Activated naive CD8-positive, alpha-beta T cell treated with anti-CD3 and anti-CD28 coated beads, Interleukin-2, amount 50 U/mL, for 24 hours (primary cell): ENCODE data around the gene PSAP.

Experiments used
- ATAC-seq: fragments of 150-1000 bp; cut with Tn5 transposase; one replicate; pipeline ENCODE4 v1.10.0; 2021
- DNase-seq: peaks from one replicate; pipeline ENCODE4 v3.0.0; 2021
- H3K27ac Mint-ChIP-seq: one replicate; pipeline ENCODE4 v1.8.0; 2021; ENCODE audit warnings: mild to moderate bottlenecking, mixed read lengths
- H3K27me3 Mint-ChIP-seq: one replicate; pipeline ENCODE4 v1.8.0; 2021; ENCODE audit warnings: mixed read lengths
- H3K36me3 Mint-ChIP-seq: one replicate; pipeline ENCODE4 v1.8.0; 2021; ENCODE audit warnings: low read depth, mixed read lengths
- H3K4me1 Mint-ChIP-seq: one replicate; pipeline ENCODE4 v1.8.0; 2021; ENCODE audit warnings: mixed read lengths
- H3K4me3 Mint-ChIP-seq: one replicate; pipeline ENCODE4 v1.8.0; 2021; ENCODE audit warnings: mild to moderate bottlenecking, moderate library complexity, mixed read lengths
- H3K9me3 Mint-ChIP-seq: one replicate; pipeline ENCODE4 v1.8.0; 2021; ENCODE audit warnings: mixed read lengths

PSAP gene

DNA sequence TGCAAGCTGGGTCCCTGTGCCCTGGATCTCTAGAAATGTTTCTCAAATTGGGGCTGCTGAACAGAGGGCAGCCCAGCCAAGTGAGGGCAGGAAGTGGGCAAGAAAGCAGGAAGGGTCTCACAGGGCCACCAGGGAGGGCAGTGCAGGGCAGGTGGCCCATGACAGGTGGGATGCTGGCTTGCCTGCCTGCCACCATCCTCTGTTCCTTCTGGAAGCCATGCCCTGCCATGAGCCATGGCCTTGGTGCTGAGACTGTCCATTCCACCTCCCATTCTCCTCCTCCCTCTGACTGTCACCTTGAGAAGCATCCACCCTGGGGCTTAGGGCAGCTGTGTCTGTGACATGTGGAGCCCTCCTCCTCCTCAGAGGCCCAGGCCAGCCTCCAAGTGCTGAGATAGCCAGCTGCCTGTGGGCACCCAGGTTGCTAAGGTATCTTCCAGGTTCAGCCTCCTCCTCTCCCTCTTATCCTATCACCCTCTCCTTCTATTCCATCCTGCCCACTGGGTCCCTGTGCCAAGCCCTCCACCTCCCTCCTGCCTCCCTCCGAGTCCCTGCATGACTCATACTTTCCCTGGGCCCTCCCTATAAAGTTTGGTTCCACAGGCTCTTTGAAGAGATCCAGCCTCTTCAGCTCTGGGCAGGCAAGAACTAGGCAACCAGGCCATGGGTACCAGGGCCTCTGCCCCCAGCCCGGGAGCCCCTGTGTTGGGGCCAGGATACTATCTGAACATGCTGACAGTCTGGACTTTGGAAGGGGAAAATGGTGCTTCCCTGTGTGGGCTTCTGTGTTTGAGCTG is 79.0 kb downstream of the PSAP start:
- Mint-ChIP-seq H3K27ac (peak overlapping the region; percentile 95), H3K4me1 (peaks cover 86% of the 10 kb centered on the region), H3K36me3 (peaks cover 31% of the 10 kb centered on the region), H3K9me3 (no peaks in the 10 kb centered on the region), H3K27me3 (no peaks in the 10 kb centered on the region), H3K4me3 (peak overlapping the region; percentile 87)
- ATAC-seq (peak; percentile 23), DNase-seq (peak; percentile 61)

DNA sequence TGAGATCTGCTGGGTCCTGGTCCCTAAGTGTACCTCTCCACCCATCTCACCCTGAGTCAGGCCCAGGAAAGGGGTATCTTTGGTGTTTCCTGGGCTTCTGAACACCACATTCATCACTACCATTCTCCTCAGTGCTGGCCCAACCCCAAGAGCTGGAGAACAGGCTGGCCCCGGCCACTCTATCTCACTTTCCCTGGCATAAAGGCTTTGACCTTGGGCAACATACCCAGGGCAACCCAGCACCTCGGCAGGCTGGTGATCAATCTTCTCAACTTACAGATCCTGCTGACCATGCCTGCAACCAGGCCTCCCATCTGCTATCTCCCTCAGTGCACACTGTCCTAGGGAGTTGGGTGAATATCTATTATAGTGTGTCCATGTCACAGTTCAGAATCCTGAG is 79.8 kb downstream of the PSAP start:
- Mint-ChIP-seq H3K36me3 (peaks cover 38% of the 10 kb centered on the region), H3K4me3 (peak overlapping the region; percentile 87), H3K9me3 (no peaks in the 10 kb centered on the region), H3K27me3 (no peaks in the 10 kb centered on the region), H3K4me1 (peaks cover 86% of the 10 kb centered on the region), H3K27ac (peak overlapping the region; percentile 95)
- ATAC-seq (no peak), DNase-seq (no peak)

DNA sequence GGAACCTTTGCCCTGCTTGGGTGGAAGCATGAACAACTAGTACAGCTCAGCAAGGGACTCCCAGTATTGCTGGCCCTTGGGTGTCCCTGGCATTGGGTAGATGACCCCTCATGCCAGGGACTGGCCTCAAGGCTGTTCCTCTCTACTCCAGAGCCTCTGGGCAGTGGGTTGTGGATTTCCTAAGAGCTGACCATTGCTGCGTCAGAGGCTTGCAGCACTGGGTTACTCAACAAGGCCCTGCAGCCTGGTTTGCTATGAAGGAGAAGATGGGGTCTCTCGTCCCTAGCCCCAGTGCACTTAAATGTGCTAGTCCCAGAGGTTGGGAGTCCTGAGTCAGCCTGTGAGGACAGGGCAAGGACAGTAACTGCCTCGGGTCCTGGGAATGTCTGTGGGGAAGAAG is 80.3 kb downstream of the PSAP start:
- H3K4me3 Mint-ChIP-seq: peak overlapping the region; percentile 87
- H3K27ac Mint-ChIP-seq: peak overlapping the region; percentile 95
- H3K36me3 Mint-ChIP-seq: peaks cover 38% of the 10 kb centered on the region
- H3K27me3 Mint-ChIP-seq: no peaks in the 10 kb centered on the region
- peaks cover 85% of the 10 kb centered on the region for H3K4me1 Mint-ChIP-seq
- DNase-seq (no peak), ATAC-seq (no peak)
- H3K9me3 Mint-ChIP-seq: no peaks in the 10 kb centered on the region

DNA sequence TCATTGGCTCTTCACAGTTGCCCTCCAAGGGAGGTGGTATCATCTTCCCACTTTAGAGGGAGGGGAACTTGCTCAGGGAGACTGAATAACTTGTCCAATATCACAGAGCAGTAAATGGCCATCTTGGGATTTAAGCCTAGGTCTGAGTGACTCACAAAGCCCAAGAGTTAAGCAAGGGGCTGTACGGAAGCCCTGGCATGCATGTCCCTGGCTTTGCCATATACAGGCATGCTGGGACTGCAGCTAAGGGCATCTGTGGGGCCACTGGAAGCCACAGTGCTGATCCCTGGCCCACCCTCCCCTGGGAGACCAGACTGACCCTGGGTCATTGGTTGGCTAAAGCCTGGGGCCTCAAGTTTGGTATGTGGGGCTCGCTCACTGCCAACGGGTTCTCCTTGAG is 80.8 kb downstream of the PSAP start:
- no peak for DNase-seq
- H3K9me3 Mint-ChIP-seq: no peaks in the 10 kb centered on the region
- H3K27me3 Mint-ChIP-seq: no peaks in the 10 kb centered on the region
- H3K4me3 Mint-ChIP-seq: peak overlapping the region; percentile 87
- peaks cover 85% of the 10 kb centered on the region for H3K4me1 Mint-ChIP-seq
- H3K27ac Mint-ChIP-seq: peak overlapping the region; percentile 95
- no peak for ATAC-seq
- peaks cover 42% of the 10 kb centered on the region for H3K36me3 Mint-ChIP-seq

DNA sequence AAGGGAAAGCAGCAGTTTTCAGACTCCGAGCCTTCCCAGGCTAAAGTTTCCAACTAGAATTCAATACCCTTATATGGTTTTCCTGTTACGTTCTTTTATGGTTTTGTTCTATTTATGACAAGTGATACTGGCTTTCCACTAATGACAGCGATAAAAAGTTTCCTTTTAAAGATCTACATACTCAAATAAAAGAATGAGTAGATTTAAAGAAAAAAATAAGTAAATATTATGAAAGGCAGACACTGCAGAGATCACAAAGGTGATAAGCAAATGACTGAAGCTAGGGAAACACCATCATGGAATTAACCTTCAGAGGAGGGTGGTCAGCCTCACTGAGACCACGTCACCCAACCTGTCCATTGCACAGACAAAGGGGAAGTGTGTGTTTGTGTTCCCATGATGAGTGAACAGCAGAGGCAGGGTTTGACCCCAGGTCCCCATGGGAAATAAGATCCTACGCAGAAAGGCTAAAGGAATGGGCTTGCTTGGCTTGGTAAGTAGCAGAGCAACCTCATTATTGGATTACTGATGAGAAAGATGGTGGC is 81.7 kb downstream of the PSAP start:
- Mint-ChIP-seq H3K36me3 (peaks cover 47% of the 10 kb centered on the region), H3K9me3 (no peaks in the 10 kb centered on the region), H3K27ac (peak overlapping the region; percentile 95), H3K4me1 (peaks cover 85% of the 10 kb centered on the region), H3K4me3 (peak overlapping the region; percentile 87), H3K27me3 (no peaks in the 10 kb centered on the region)
- no peak for DNase-seq
- peak; percentile 8 for ATAC-seq

DNA sequence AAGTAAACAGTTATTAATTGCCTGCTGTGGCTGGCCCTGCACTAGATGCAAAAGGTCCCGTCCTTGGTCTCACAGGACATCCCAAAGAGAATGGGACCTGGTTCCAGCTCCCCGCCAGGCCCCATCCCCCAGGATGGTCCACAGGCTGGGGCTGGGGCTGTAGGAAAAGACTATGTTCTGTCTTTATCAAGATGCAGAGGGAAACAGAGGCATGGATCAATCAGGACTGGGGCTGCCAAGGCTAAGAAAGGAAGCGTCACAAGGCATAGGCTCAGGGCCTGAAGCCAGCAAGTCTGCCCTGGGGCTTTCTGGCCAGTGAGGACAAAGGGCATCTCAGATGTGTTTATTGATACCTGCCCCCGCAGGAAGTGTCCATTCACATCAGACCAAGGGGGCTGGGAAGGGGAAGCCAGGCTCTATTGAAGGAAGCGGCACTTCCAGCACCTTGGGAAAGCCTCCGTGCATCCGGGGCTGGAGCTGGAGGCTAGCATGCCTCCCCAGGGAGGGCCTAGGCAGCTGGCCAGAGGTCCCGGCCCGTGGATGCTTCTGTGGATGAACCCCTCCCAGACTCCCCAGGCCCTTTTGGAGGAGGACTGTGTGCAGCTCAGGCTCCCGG is 83.5 kb downstream of the PSAP start:
- H3K9me3 Mint-ChIP-seq: no peaks in the 10 kb centered on the region
- peaks cover 53% of the 10 kb centered on the region for H3K36me3 Mint-ChIP-seq
- no peaks in the 10 kb centered on the region for H3K27me3 Mint-ChIP-seq
- peaks cover 90% of the 10 kb centered on the region for H3K4me1 Mint-ChIP-seq
- DNase-seq: no peak
- peak overlapping the region; percentile 95 for H3K27ac Mint-ChIP-seq
- ATAC-seq: no peak
- H3K4me3 Mint-ChIP-seq: peak overlapping the region; percentile 87

DNA sequence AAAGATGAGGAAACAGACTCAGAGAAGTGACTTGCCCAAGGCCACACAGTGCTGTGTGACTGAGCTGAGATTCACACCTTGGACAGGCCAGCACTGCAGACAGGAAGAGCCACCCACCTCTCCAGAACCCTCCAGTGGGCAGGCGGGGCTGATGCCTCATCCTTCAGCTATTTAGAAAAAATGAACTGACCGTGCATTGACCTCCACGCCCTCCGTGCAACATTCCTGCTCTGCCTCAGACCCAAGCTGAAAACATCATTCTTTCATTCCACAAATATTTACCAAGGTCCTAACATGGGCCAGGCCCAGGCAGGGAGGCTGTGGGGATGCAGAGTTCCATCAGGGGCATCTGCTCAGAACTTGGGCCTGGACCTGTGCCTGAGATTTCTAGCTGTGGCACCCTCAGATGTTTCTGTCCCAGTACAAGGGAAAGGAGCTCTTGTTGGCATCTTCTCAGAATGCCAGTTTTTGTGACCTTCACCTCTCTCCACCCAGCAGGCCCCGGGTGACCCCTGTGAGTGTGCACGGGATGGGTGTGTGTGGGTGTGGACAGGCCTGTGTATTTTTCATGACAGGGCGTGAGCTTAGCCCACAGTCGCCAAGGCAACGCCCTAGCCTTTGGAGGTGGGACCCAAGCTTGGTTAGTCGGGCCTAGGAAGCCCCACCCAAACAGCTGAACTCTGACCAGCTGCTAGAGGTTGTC is 84.2 kb downstream of the PSAP start:
- Mint-ChIP-seq H3K9me3 (no peaks in the 10 kb centered on the region), H3K4me1 (peaks cover 90% of the 10 kb centered on the region), H3K36me3 (peaks cover 49% of the 10 kb centered on the region), H3K27ac (peak overlapping the region; percentile 95), H3K4me3 (peak overlapping the region; percentile 58), H3K27me3 (no peaks in the 10 kb centered on the region)
- ATAC-seq (peak; percentile 11), DNase-seq (no peak)
